HEK293T (cell line): ENCODE measurements around the gene MAP4.

Source experiments
- ARNT ChIP-seq: fragments of 450-650 bp; IDR thresholded peaks from 2 replicates; pipeline ENCODE4 v1.6.1; 2017; ENCODE audit warnings: mild to moderate bottlenecking
- BHLHE40 ChIP-seq: fragments of 450-650 bp; IDR thresholded peaks from 2 replicates; pipeline ENCODE4 v1.6.1; 2016; ENCODE audit warnings: mild to moderate bottlenecking, moderate library complexity, borderline replicate concordance
- ELF4 ChIP-seq: fragments of 450-650 bp; IDR thresholded peaks from 2 replicates; pipeline ENCODE4 v1.6.1; 2017; ENCODE audit warnings: antibody characterized with exemption
- FOXM1 ChIP-seq: fragments of 450-650 bp; IDR thresholded peaks from 2 replicates; pipeline ENCODE4 v1.6.1; 2017; ENCODE audit warnings: mild to moderate bottlenecking, borderline replicate concordance
- HDGF ChIP-seq: fragments of 450-650 bp; IDR thresholded peaks from 2 replicates; pipeline ENCODE4 v1.6.1; 2017; ENCODE audit warnings: antibody characterized with exemption, borderline replicate concordance
- L3MBTL2 ChIP-seq: fragments of 450-650 bp; conservative IDR thresholded peaks from 2 replicates; pipeline ENCODE4 v1.6.1; 2016; ENCODE audit warnings: mild to moderate bottlenecking
- SP1 ChIP-seq: fragments of 450-650 bp; IDR thresholded peaks from 2 replicates; pipeline ENCODE4 v1.6.1; 2017
- TARDBP ChIP-seq: fragments of 450-650 bp; IDR thresholded peaks from 2 replicates; pipeline ENCODE4 v1.6.1; 2016
- ZNF384 ChIP-seq: fragments of 450-650 bp; IDR thresholded peaks from 2 replicates; pipeline ENCODE4 v1.6.1; 2016

- TF ChIP-seq ZNF384, result 0 out of 2 replicates have a peak, but pooled peaks have one; percentile 34
- no peak for TF ChIP-seq ELF4
- TF ChIP-seq SP1, result no peak
- no peak for TF ChIP-seq TARDBP
- TF ChIP-seq BHLHE40, result no peak
- no peak for TF ChIP-seq HDGF
- no peak for TF ChIP-seq FOXM1
- TF ChIP-seq ARNT, result no peak
- TF ChIP-seq L3MBTL2, result no peak
These were observed 31.7 kb upstream of the MAP4 start for GRCh38 chr3:48047841-48048464.
